HepG2 (cell line): Measurements from ENCODE around the gene STK4. TPM values are rescaled to one million over a fixed set of nuclear protein-coding genes. Genes with fewer than 3 reads are reported as not detected.

Source experiments
- ARID5B ChIP-seq: IDR thresholded peaks from 2 replicates; pipeline ENCODE4 v1.4.0; 2020; ENCODE audit warnings: mild to moderate bottlenecking, missing genetic modification reagents
- CREB3 ChIP-seq: sonication (generic); formaldehyde crosslinking; IDR thresholded peaks from 2 replicates; pipeline ENCODE4 v1.5.0; 2020; ENCODE audit warnings: missing genetic modification reagents
- FOXK2 ChIP-seq: fragments of 450-650 bp; IDR thresholded peaks from 2 replicates; pipeline ENCODE4 v1.6.1; 2016
- GPN1 ChIP-seq: sonication (generic); formaldehyde crosslinking; IDR thresholded peaks from 2 replicates; pipeline ENCODE4 v1.5.1; 2020; ENCODE audit warnings: missing genetic modification reagents, borderline replicate concordance
- KMT2A ChIP-seq: sonication (generic); formaldehyde crosslinking; IDR thresholded peaks from 2 replicates; pipeline ENCODE4 v1.4.0; 2020; ENCODE audit warnings: missing genetic modification reagents
- MXD4 ChIP-seq: IDR thresholded peaks from 2 replicates; pipeline ENCODE4 v1.6.1; 2016; ENCODE audit warnings: mild to moderate bottlenecking, missing biosample characterization, missing genetic modification reagents
- NPAS2 ChIP-seq: sonication (generic); formaldehyde crosslinking; IDR thresholded peaks from 2 replicates; pipeline ENCODE4 v1.8.0; 2022; ENCODE audit warnings: mild to moderate bottlenecking, missing genetic modification reagents, borderline replicate concordance
- ZFP62 ChIP-seq: sonication (generic); formaldehyde crosslinking; IDR thresholded peaks from 2 replicates; pipeline ENCODE4 v1.4.0; 2020; ENCODE audit warnings: missing genetic modification reagents
- ZNF180 ChIP-seq: sonication (generic); formaldehyde crosslinking; IDR thresholded peaks from 2 replicates; pipeline ENCODE4 v1.4.0; 2020; ENCODE audit warnings: low read depth, missing genetic modification reagents, borderline replicate concordance
- ZNF441 ChIP-seq: sonication (generic); formaldehyde crosslinking; IDR thresholded peaks from 2 replicates; pipeline ENCODE4 v1.7.0; 2021; ENCODE audit warnings: missing genetic modification reagents, borderline replicate concordance
- ZNF703 ChIP-seq: sonication (generic); formaldehyde crosslinking; IDR thresholded peaks from 2 replicates; pipeline ENCODE4 v1.5.1; 2020; ENCODE audit warnings: missing genetic modification reagents, mild to moderate bottlenecking, moderate library complexity, borderline replicate concordance
- ZNF709 ChIP-seq: sonication (generic); formaldehyde crosslinking; IDR thresholded peaks from 2 replicates; pipeline ENCODE4 v1.5.0; 2020; ENCODE audit warnings: mild to moderate bottlenecking, missing genetic modification reagents
- ZNF737 ChIP-seq: sonication (generic); formaldehyde crosslinking; IDR thresholded peaks from 2 replicates; pipeline ENCODE4 v1.5.0; 2020; ENCODE audit warnings: missing genetic modification reagents, mild to moderate bottlenecking, borderline replicate concordance
- polyA plus RNA-seq, 8 experiments: library from polyadenylated mRNA; depleted of rRNA in 3 of 8; stranded (reverse) in 7 of 8; unstranded in 1 of 8; fragments of >200 nt; fragmentation: Illumina TruSeq in 4 of 8; extraction: Trizol in 4 of 8; gene quantifications; 2 replicates each; pipeline versions ENCODE4 v1.2.1 to v1.2.3, GENCODE V29; 2011 to 2016; ENCODE audit warnings: low read depth in 4 of 8, missing spikeins in 1 of 8, mixed read lengths in 1 of 8; ENCODE audit not compliant: insufficient read depth in 1 of 8
- total RNA-seq, 5 experiments: library from RNA; depleted of rRNA; stranded (reverse); fragments of >200 nt; fragmentation: Illumina TruSeq; extraction: Trizol; gene quantifications; 2 replicates each; pipeline ENCODE4 v1.2.3, GENCODE V29; 2016; ENCODE audit warnings: low read depth in 1 of 5
- TF ChIP-seq, protein P1 (sequence below): sonication (generic); formaldehyde crosslinking; IDR thresholded peaks from 2 replicates; pipeline ENCODE4 v1.4.0; 2020; ENCODE audit warnings: missing genetic modification reagents
- TF ChIP-seq, protein P2 (sequence below): sonication (generic); formaldehyde crosslinking; IDR thresholded peaks from 2 replicates; pipeline ENCODE4 v1.4.0; 2020; ENCODE audit warnings: missing genetic modification reagents, low read depth, mild to moderate bottlenecking, borderline replicate concordance

Gene STK4
- total and polyA plus RNA-seq, 2 of the 13 experiments (the other 11 are each of a cell fraction or from before 2014, with no cell fraction given), result 25.6 to 38.3 TPM

GRCh38 chr20:44960103-44960852, 6.0 kb upstream of the STK4 start, which contains the start of gene TOMM34 (continued):
- TF ChIP-seq, protein P1, sequence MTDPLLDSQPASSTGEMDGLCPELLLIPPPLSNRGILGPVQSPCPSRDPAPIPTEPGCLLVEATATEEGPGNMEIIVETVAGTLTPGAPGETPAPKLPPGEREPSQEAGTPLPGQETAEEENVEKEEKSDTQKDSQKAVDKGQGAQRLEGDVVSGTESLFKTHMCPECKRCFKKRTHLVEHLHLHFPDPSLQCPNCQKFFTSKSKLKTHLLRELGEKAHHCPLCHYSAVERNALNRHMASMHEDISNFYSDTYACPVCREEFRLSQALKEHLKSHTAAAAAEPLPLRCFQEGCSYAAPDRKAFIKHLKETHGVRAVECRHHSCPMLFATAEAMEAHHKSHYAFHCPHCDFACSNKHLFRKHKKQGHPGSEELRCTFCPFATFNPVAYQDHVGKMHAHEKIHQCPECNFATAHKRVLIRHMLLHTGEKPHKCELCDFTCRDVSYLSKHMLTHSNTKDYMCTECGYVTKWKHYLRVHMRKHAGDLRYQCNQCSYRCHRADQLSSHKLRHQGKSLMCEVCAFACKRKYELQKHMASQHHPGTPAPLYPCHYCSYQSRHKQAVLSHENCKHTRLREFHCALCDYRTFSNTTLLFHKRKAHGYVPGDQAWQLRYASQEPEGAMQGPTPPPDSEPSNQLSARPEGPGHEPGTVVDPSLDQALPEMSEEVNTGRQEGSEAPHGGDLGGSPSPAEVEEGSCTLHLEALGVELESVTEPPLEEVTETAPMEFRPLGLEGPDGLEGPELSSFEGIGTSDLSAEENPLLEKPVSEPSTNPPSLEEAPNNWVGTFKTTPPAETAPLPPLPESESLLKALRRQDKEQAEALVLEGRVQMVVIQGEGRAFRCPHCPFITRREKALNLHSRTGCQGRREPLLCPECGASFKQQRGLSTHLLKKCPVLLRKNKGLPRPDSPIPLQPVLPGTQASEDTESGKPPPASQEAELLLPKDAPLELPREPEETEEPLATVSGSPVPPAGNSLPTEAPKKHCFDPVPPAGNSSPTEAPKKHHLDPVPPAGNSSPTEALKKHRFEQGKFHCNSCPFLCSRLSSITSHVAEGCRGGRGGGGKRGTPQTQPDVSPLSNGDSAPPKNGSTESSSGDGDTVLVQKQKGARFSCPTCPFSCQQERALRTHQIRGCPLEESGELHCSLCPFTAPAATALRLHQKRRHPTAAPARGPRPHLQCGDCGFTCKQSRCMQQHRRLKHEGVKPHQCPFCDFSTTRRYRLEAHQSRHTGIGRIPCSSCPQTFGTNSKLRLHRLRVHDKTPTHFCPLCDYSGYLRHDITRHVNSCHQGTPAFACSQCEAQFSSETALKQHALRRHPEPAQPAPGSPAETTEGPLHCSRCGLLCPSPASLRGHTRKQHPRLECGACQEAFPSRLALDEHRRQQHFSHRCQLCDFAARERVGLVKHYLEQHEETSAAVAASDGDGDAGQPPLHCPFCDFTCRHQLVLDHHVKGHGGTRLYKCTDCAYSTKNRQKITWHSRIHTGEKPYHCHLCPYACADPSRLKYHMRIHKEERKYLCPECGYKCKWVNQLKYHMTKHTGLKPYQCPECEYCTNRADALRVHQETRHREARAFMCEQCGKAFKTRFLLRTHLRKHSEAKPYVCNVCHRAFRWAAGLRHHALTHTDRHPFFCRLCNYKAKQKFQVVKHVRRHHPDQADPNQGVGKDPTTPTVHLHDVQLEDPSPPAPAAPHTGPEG, result peak; percentile 93
- no peak for TF ChIP-seq FOXK2
- peak; percentile 79 for TF ChIP-seq ZNF703
- TF ChIP-seq ARID5B (CRISPR knock-in tag), result peak; percentile 79
- TF ChIP-seq ZNF180 (CRISPR knock-in tag), result no peak
- TF ChIP-seq ZNF441 (CRISPR knock-in tag), result peak; percentile 94
- TF ChIP-seq MXD4 (CRISPR knock-in tag), result peak; percentile 95
- TF ChIP-seq, protein P2, sequence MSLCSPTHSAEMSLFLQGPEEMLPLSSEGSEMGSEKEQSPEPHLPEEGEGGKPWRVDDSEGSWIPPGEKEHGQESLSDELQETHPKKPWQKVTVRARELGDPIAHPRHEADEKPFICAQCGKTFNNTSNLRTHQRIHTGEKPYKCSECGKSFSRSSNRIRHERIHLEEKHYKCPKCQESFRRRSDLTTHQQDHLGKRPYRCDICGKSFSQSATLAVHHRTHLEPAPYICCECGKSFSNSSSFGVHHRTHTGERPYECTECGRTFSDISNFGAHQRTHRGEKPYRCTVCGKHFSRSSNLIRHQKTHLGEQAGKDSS, result peak; percentile 89
- peak; percentile 95; the same call in 1 of the 2 replicates for TF ChIP-seq CREB3 (CRISPR knock-in tag)
- TF ChIP-seq ZFP62 (CRISPR knock-in tag), result peak; percentile 25; the same call in 1 of the 2 replicates
- TF ChIP-seq KMT2A (CRISPR knock-in tag), result peak; percentile 97
- TF ChIP-seq ZNF709 (CRISPR knock-in tag), result peak; percentile 97
- 0 out of 2 replicates have a peak, but pooled peaks have one; percentile 39 for TF ChIP-seq GPN1 (CRISPR knock-in tag)
- TF ChIP-seq ZNF737, result 0 out of 2 replicates have a peak, but pooled peaks have one; percentile 56
- peak; percentile 68; the same call in 1 of the 2 replicates for TF ChIP-seq NPAS2 (CRISPR knock-in tag)
